IPS-20b (cell line): Measurements from ENCODE around the gene GJA8.
"Not testable (repeated sequence)": the region's sequence is repeated elsewhere in the genome, so short reads cannot be mapped to it uniquely, and the experiment has no call there.

Experiments
- H3K27ac ChIP-seq: one replicate; pipeline ENCODE4 v1.5.1; 2013; ENCODE audit warnings: low read length
- H3K27me3 ChIP-seq: 2 replicates; pipeline ENCODE4 v1.6.1; 2013; ENCODE audit warnings: mild to moderate bottlenecking, low read length, inconsistent platforms; ENCODE audit not compliant: insufficient read depth
- H3K36me3 ChIP-seq: 2 replicates; pipeline ENCODE4 v1.6.1; 2013; ENCODE audit warnings: low read depth, mild to moderate bottlenecking, inconsistent platforms, low read length, moderate library complexity; ENCODE audit not compliant: insufficient read depth
- H3K4me1 ChIP-seq: 2 replicates; pipeline ENCODE4 v1.6.1; 2013; ENCODE audit warnings: mild to moderate bottlenecking, control low read depth, inconsistent platforms, low read length, moderate library complexity; ENCODE audit not compliant: insufficient read depth
- H3K4me3 ChIP-seq: 2 replicates; pipeline ENCODE4 v1.5.1; 2013; ENCODE audit warnings: mild to moderate bottlenecking, low read length, inconsistent platforms
- H3K9ac ChIP-seq: 2 replicates; pipeline ENCODE4 v1.6.1; 2013; ENCODE audit warnings: low read depth, mild to moderate bottlenecking, inconsistent platforms, low read length, moderate library complexity
- H3K9me3 ChIP-seq: 2 replicates; pipeline ENCODE4 v1.6.1; 2013; ENCODE audit warnings: mild to moderate bottlenecking, low read depth, low read length, inconsistent platforms; ENCODE audit not compliant: insufficient read depth

The GJA8 gene

GRCh38 chr1:147902253-147902845 is at the start of gene GJA8:
Gene GJA8, plus strand, starts transcription at chr1:147902795. Its CDS starts 5,161 bp downstream, at chr1:147907956.
- no peaks in the 10 kb centered on the region for H3K9me3 ChIP-seq
- H3K9ac ChIP-seq: no peak within 1 kb of the TSS
- H3K4me3 ChIP-seq: no peak within 1 kb of the TSS
- H3K36me3 ChIP-seq: no peaks in the 10 kb centered on the region
- H3K27me3 ChIP-seq: no peaks in the 10 kb centered on the region
- no peaks in the 10 kb centered on the region for H3K4me1 ChIP-seq
- no peak within 1 kb of the TSS for H3K27ac ChIP-seq

DNA sequence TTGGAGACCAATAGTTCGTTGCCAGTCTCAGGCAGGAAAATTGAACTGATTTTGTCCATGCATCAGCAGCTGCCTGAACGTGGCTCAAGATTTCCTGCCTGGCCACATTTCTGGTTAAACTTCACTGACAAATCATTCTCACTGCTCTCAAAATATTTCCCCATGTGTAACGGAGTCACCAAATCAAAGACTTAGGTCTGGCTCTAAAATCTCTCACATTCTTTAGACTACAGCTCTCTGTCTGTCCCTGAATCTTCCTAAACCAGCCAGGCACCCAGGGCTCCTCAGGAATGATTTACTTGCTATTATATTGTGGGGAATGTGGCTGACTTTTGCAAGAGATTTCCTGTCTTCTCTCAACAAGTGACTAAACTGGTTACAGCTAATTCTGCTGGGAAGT is 49.2 kb upstream of the GJA8 start:
- H3K4me1 ChIP-seq: peaks cover 6% of the 10 kb centered on the region; the same call in 1 of the 2 replicates
- no peaks in the 10 kb centered on the region for H3K27me3 ChIP-seq
- H3K27ac ChIP-seq: no peak overlapping the region
- H3K36me3 ChIP-seq: no peaks in the 10 kb centered on the region
- H3K4me3 ChIP-seq: no peak overlapping the region
- H3K9me3 ChIP-seq: no peaks in the 10 kb centered on the region
- no peak overlapping the region for H3K9ac ChIP-seq

- H3K9me3 ChIP-seq, H3K36me3 ChIP-seq, H3K27ac ChIP-seq, H3K27me3 ChIP-seq, H3K9ac ChIP-seq, H3K4me3 ChIP-seq, H3K4me1 ChIP-seq: not testable (repeated sequence)
Measured at GRCh38 chr1:147854989-147855388, 47.6 kb upstream of the GJA8 start.

GRCh38 chr1:147855996-147856395 is 46.6 kb upstream of the GJA8 start:
- H3K9ac ChIP-seq, H3K9me3 ChIP-seq, H3K4me3 ChIP-seq, H3K4me1 ChIP-seq, H3K36me3 ChIP-seq, H3K27me3 ChIP-seq, H3K27ac ChIP-seq: not testable (repeated sequence)

DNA sequence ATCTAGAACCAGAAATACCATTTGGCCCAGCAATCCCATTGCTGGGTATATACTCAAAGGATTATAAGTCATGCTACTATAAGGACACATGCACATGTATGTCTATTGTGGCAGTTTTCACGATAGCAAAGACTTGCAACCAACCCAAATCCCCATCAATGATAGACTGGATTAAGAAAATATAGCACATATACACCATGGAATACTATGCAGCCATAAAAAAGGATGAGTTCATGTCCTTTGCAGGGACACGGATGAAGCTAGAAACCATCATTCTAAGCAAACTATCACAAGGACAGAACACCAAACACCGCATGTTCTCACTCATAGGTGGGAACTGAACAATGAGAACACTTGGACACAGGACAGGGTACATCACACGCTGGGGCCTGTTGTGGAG is 35.4 kb upstream of the GJA8 start:
- not testable (repeated sequence) for H3K4me3 ChIP-seq, H3K4me1 ChIP-seq, H3K36me3 ChIP-seq, H3K9me3 ChIP-seq, H3K27ac ChIP-seq, H3K9ac ChIP-seq, H3K27me3 ChIP-seq

DNA sequence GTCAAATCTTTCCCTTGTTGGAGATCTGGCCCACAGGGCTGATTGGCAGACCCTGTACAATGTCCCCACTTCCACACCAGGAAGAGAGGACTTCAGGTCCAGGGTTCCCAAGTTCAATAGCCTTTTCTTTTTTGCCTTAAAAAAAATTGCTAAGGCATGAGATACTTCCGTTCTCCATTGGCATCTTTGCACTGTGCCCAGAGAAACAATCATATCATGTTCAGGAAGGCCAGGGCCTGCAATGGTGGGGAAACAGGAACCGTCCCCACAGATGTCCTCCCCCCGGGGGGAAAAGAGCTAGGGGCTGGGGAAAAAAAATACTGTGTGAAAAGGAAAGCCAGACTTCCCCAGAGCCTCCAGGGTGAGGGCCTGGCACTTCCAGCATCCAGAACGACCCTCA is 24.6 kb upstream of the GJA8 start:
- Histone ChIP-seq H3K4me1 (peaks cover 4% of the 10 kb centered on the region; the same call in 1 of the 2 replicates), H3K9ac (no peak overlapping the region), H3K27ac (no peak overlapping the region), H3K9me3 (peaks cover 10% of the 10 kb centered on the region), H3K36me3 (no peaks in the 10 kb centered on the region), H3K4me3 (no peak overlapping the region), H3K27me3 (no peaks in the 10 kb centered on the region)

DNA sequence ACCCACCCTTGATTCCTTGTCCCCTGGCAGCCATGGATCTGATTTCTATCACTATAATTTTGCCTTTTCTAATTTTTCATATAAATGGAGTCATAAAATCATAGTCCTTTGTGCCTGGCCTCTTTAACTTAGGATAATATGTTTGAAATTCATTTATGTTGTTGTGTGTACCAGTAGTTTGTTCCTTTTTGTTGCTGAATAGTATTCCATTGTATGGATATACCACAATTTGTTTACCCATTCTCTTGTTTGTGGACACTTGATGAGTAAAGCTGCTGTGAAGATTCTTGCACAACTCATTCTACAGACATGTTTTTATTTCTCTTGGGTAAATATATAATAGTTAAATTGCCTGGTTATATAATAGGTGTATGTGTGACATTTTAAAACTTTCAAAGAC is 22.7 kb upstream of the GJA8 start:
- Histone ChIP-seq H3K9ac (no peak overlapping the region), H3K36me3 (no peaks in the 10 kb centered on the region), H3K4me1 (peaks cover 4% of the 10 kb centered on the region; the same call in 1 of the 2 replicates), H3K9me3 (peaks cover 10% of the 10 kb centered on the region), H3K27me3 (no peaks in the 10 kb centered on the region), H3K4me3 (no peak overlapping the region), H3K27ac (no peak overlapping the region)

DNA sequence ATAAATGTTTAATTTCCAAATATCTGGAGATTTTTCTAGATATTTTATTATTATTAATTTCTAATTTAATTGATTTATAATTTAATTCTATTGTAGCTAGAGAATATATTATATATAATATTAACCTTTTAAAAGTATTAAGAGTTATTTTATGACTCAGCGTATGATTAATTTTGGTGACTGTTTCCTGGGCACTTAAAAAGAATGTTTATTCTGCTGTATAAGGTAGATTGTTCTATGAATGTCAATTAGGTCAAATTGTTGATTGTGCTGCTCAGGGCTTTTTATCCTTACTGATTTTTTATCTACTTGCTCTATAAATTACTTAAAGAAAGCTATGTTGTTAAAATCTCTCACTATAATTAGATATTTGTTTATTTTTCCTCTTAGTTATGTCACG is 20.1 kb upstream of the GJA8 start:
- Histone ChIP-seq H3K9me3 (peaks cover 10% of the 10 kb centered on the region), H3K4me3 (no peak overlapping the region), H3K36me3 (no peaks in the 10 kb centered on the region), H3K27me3 (no peaks in the 10 kb centered on the region), H3K27ac (no peak overlapping the region), H3K4me1 (peaks cover 4% of the 10 kb centered on the region; the same call in 1 of the 2 replicates), H3K9ac (no peak overlapping the region)

DNA sequence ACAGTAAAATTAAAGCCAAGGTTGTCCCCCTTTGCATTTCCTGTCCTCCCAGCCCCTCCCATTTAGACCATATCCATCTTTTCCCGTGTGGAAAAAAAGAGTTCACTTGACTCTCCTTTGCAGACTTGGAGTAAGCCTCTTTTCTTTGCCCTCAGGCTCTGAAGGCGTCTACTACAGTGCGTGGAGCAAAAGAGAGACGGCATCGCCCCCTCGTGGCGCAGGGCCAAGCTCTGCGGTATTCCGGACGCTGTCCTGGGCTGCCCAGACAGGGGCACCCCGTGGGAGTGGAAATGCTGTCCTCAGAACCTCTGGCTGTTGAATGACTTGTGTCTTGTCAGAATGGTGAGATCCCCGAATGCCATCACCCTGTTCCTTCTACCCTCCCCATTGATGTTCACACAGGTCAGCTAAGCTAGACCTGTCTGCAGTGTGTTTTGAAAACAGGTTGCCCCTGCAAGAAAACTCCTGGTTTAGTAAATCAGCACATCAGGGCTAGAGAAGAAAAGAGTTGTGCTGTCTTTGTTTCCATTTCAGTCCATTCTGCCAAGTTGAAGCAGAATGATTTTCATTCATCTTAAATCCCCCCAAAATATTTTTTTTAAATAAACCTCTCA is 12.3 kb upstream of the GJA8 start:
- H3K4me3 ChIP-seq: no peak overlapping the region

GRCh38 chr1:147891088-147891487 is 11.5 kb upstream of the GJA8 start:
- peaks cover 2% of the 10 kb centered on the region; the same call in 1 of the 2 replicates for H3K4me1 ChIP-seq
- H3K27ac ChIP-seq: no peak overlapping the region
- no peaks in the 10 kb centered on the region for H3K27me3 ChIP-seq
- no peak overlapping the region for H3K9ac ChIP-seq
- H3K9me3 ChIP-seq: no peaks in the 10 kb centered on the region
- no peak overlapping the region for H3K4me3 ChIP-seq
- no peaks in the 10 kb centered on the region for H3K36me3 ChIP-seq

More for the DNA sequence above, 12.3 kb upstream of the GJA8 start:
- no peak overlapping the region for H3K9ac ChIP-seq
- no peaks in the 10 kb centered on the region for H3K9me3 ChIP-seq
- H3K27ac ChIP-seq: no peak overlapping the region
- H3K4me1 ChIP-seq: peaks cover 2% of the 10 kb centered on the region; the same call in 1 of the 2 replicates
- no peaks in the 10 kb centered on the region for H3K36me3 ChIP-seq
- H3K27me3 ChIP-seq: no peaks in the 10 kb centered on the region

GRCh38 chr1:147892216-147892615 is 10.4 kb upstream of the GJA8 start:
- H3K9ac ChIP-seq: no peak overlapping the region
- H3K36me3 ChIP-seq: no peaks in the 10 kb centered on the region
- no peaks in the 10 kb centered on the region for H3K9me3 ChIP-seq
- no peak overlapping the region for H3K27ac ChIP-seq
- no peaks in the 10 kb centered on the region for H3K27me3 ChIP-seq
- H3K4me1 ChIP-seq: peaks cover 2% of the 10 kb centered on the region; the same call in 1 of the 2 replicates
- H3K4me3 ChIP-seq: no peak overlapping the region

DNA sequence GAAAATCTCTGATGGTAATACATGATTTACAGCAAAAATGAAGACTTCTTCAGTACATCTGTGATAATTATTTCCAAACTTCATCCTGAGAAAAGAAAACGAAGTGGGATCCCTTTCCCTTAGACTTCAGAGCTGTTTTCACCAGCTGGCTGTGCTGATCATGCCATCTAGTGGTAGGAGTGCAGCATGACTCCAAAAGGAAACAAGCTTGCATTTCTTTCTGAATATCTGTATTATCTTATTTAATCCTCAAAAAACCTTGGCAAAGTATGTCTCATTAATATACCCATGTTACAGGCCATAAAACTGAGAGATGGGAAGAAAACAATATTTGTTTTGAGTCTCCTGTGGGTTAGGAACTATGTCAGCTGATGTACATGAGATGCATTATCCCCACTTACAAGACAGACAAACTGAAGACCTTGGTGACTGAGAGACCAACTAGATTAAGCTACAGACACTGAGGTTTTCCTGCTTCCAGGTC is 9.8 kb upstream of the GJA8 start:
- no peak overlapping the region for H3K4me3 ChIP-seq

More for the DNA sequence above, 9.8 kb upstream of the GJA8 start:
- Histone ChIP-seq H3K27ac (no peak overlapping the region), H3K27me3 (no peaks in the 10 kb centered on the region), H3K9me3 (no peaks in the 10 kb centered on the region), H3K4me1 (peaks cover 2% of the 10 kb centered on the region; the same call in 1 of the 2 replicates), H3K9ac (no peak overlapping the region), H3K36me3 (no peaks in the 10 kb centered on the region)
